M059J (cell line): ENCODE measurements around the gene HTR1D. TPM values are rescaled to one million over a fixed set of nuclear protein-coding genes. Genes with fewer than 3 reads are reported as not detected.

Experiments used
- DNase-seq: peaks from one replicate; pipeline ENCODE4 v3.0.0-alpha.2; 2012; ENCODE audit warnings: low read depth
- total RNA-seq: library from RNA; depleted of rRNA; stranded (reverse); fragments of >200 nt; shearing (Covaris generic); gene quantifications from 2 replicates; pipeline ENCODE4 v1.2.3, GENCODE V29; 2014; rRNA removed

HTR1D gene
- total RNA-seq, 1 experiment from 2014 or later = 0.39 TPM

GRCh38 chr1:23150742-23151141 lies 66.6 kb downstream of the HTR1D start:
- DNase-seq = no peak

DNA sequence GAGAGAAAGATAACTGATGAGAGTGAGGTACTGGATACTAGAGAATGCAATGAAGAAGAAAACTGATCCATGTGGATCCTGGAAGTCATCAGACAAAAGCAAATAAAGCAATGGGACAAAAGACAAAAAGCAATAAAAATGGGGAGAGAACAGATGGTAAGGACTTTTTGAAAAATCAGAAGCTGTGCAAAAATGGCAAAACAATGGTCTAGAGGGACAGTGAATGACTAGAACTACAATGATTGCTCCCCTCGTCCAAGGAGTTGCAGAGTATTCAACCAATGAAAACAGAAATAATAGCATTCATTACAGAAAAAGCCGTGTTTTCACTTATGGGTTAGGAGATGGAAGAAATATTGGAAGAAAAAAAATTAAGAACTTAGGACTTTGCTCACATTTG lies 67.2 kb downstream of the HTR1D start:
- DNase-seq = no peak

DNA sequence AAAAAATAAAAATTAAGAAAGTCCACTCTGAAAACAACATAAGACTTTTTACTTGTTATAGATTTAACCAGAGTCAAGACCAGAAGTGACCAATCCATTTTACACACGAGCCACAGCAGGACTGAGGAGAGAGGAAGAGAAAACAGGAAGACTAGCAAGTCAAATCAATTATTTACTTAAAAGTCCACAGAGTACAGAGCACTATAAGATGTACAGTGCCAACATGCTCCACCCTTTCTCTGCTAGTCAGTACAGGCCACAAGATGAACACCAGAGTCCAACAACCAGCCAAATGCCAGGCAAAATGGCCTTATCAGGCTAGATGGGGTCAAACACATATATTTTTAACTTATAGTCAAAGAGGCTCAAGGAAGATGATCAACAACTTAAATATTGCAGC lies 68.2 kb downstream of the HTR1D start:
- DNase-seq = no peak

- peak; percentile 32 for DNase-seq
Measured at GRCh38 chr1:23148084-23148483, 69.2 kb downstream of the HTR1D start.

Other genes starting within 250 kb of the HTR1D start
- not detected in 2 replicates for gene LACTBL1, start 244.6 kb downstream of the HTR1D start, total RNA-seq
- not detected in 2 replicates for gene TEX46, start 201.7 kb downstream of the HTR1D start, total RNA-seq
- 98.5 and 143 TPM in 2 replicates for gene KDM1A, start 198.0 kb downstream of the HTR1D start, total RNA-seq
- gene LUZP1, start 48.6 kb downstream of the HTR1D start, total RNA-seq = 24.2 and 33.9 TPM in 2 replicates
- 114 and 166 TPM in 2 replicates for gene HNRNPR, start 126.8 kb upstream of the HTR1D start, total RNA-seq
- gene ZNF436, start 152.3 kb upstream of the HTR1D start, total RNA-seq = 18.3 and 18.6 TPM in 2 replicates
- 0.07 and 0.30 TPM in 2 replicates for gene TCEA3, start 207.2 kb upstream of the HTR1D start, total RNA-seq